OCI-LY1 (cell line): ENCODE data around the gene PAFAH1B1.

Source experiments
- CTCF ChIP-seq: fragments of 200-600 bp; sonication (generic), shearing (Covaris generic); IDR thresholded peaks from 2 replicates; pipeline ENCODE4 v1.5.1; 2017; ENCODE audit warnings: mild to moderate bottlenecking, antibody characterized with exemption, low read length, moderate library complexity, mixed read lengths
- EZH2 ChIP-seq: fragments of 200-600 bp; sonication (generic), shearing (Covaris generic); IDR thresholded peaks from 2 replicates; pipeline ENCODE4 v1.8.0; 2017; ENCODE audit warnings: borderline replicate concordance, mixed run types, mild to moderate bottlenecking, antibody characterized with exemption, low read length, moderate library complexity, mixed read lengths

DNA sequence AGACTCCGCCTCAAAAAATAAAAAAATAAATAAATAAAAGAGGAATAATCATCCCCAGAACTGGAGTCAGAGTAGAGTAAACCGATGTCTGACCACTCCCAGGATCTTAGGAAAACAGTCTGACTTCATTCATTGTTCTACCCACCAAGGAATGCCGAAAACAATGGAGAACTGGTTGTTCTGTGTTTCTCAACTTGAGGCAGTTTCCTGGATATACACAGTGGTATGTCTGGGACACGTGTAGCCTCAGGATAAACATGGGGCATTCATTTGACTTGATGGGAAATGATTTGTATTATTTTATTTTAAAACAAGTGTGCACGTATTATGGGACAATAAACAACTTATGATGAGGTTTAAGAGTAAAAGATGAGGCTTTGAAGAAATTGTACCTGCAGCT lies 32.8 kb upstream of the PAFAH1B1 start:
- TF ChIP-seq CTCF = no peak
- TF ChIP-seq EZH2 = no peak
